HEK293T (cell line): ENCODE results near the gene CXCL14.

ENCODE experiments used
- BHLHE40 ChIP-seq: fragments of 450-650 bp; IDR thresholded peaks from 2 replicates; pipeline ENCODE4 v1.6.1; 2016; ENCODE audit warnings: mild to moderate bottlenecking, moderate library complexity, borderline replicate concordance
- CTBP1 ChIP-seq: fragments of 450-650 bp; IDR thresholded peaks from 2 replicates; pipeline ENCODE4 v1.6.1; 2016; ENCODE audit warnings: borderline replicate concordance
- ELF4 ChIP-seq: fragments of 450-650 bp; IDR thresholded peaks from 2 replicates; pipeline ENCODE4 v1.6.1; 2017; ENCODE audit warnings: antibody characterized with exemption
- FOXA1 ChIP-seq: fragments of 450-650 bp; IDR thresholded peaks from 2 replicates; pipeline ENCODE4 v1.6.1; 2016; ENCODE audit warnings: mild to moderate bottlenecking
- FOXK2 ChIP-seq: fragments of 450-650 bp; IDR thresholded peaks from 2 replicates; pipeline ENCODE4 v1.6.1; 2016; ENCODE audit warnings: mild to moderate bottlenecking
- FOXM1 ChIP-seq: fragments of 450-650 bp; IDR thresholded peaks from 2 replicates; pipeline ENCODE4 v1.6.1; 2017; ENCODE audit warnings: mild to moderate bottlenecking, borderline replicate concordance
- HDGF ChIP-seq: fragments of 450-650 bp; IDR thresholded peaks from 2 replicates; pipeline ENCODE4 v1.6.1; 2017; ENCODE audit warnings: antibody characterized with exemption, borderline replicate concordance
- NFRKB ChIP-seq: fragments of 450-650 bp; IDR thresholded peaks from 2 replicates; pipeline ENCODE4 v1.6.1; 2016; ENCODE audit warnings: mild to moderate bottlenecking, moderate library complexity
- SP1 ChIP-seq: fragments of 450-650 bp; IDR thresholded peaks from 2 replicates; pipeline ENCODE4 v1.6.1; 2017
- SUZ12 ChIP-seq: fragments of 450-650 bp; IDR thresholded peaks from 2 replicates; pipeline ENCODE4 v1.6.1; 2016; ENCODE audit warnings: mild to moderate bottlenecking
- TARDBP ChIP-seq: fragments of 450-650 bp; IDR thresholded peaks from 2 replicates; pipeline ENCODE4 v1.6.1; 2016
- ZNF384 ChIP-seq: fragments of 450-650 bp; IDR thresholded peaks from 2 replicates; pipeline ENCODE4 v1.6.1; 2016
- TF ChIP-seq, protein P1 (sequence below): fragments of 450-650 bp; IDR thresholded peaks from 2 replicates; pipeline ENCODE4 v1.6.1; 2016

GRCh38 chr5:135546101-135546500 is 32.7 kb downstream of the CXCL14 start:
- no peak for TF ChIP-seq BHLHE40
- no peak for TF ChIP-seq ZNF384
- no peak for TF ChIP-seq FOXK2
- TF ChIP-seq SP1 = no peak
- TF ChIP-seq FOXM1 = no peak
- TF ChIP-seq, protein P1, sequence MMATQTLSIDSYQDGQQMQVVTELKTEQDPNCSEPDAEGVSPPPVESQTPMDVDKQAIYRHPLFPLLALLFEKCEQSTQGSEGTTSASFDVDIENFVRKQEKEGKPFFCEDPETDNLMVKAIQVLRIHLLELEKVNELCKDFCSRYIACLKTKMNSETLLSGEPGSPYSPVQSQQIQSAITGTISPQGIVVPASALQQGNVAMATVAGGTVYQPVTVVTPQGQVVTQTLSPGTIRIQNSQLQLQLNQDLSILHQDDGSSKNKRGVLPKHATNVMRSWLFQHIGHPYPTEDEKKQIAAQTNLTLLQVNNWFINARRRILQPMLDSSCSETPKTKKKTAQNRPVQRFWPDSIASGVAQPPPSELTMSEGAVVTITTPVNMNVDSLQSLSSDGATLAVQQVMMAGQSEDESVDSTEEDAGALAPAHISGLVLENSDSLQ = no peak
- no peak for TF ChIP-seq FOXA1
- TF ChIP-seq TARDBP = no peak
- no peak for TF ChIP-seq ELF4
- no peak for TF ChIP-seq NFRKB
- TF ChIP-seq HDGF = no peak
- no peak for TF ChIP-seq SUZ12
- no peak for TF ChIP-seq CTBP1
